AG08395 (cell line): ENCODE data around the gene OR2S2.

ENCODE experiments used
- DNase-seq: peaks from one replicate; pipeline ENCODE4 v3.0.0; 2012; ENCODE audit warnings: mixed read lengths, low spot score

Gene OR2S2

DNA sequence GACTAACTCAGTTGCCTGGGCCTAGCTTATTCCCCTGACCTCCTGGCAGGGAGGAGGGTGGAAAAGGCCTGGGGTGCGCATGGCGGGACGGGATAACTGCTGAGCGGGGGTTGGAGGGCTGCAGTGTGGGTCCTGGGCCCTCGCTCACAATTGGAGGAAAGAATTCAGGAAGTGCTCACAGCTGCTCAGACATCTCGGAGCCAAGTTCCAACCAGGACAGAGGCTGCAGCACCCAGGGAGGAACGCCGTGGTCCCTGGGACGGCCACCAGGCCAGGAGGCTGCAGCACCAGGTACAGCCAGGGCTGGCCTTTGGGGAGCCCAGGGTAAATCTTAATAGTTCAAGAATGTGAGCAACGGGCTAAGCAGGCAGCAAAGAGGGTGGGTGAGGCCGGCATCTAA, 48.7 kb downstream of the OR2S2 start, which contains the start of gene SPAAR:
Gene SPAAR, plus strand, starts transcription at position 217 of the 400 bp plus-strand sequence. CDS start 974 bp downstream, outside the sequence.
- no peak for DNase-seq

DNA sequence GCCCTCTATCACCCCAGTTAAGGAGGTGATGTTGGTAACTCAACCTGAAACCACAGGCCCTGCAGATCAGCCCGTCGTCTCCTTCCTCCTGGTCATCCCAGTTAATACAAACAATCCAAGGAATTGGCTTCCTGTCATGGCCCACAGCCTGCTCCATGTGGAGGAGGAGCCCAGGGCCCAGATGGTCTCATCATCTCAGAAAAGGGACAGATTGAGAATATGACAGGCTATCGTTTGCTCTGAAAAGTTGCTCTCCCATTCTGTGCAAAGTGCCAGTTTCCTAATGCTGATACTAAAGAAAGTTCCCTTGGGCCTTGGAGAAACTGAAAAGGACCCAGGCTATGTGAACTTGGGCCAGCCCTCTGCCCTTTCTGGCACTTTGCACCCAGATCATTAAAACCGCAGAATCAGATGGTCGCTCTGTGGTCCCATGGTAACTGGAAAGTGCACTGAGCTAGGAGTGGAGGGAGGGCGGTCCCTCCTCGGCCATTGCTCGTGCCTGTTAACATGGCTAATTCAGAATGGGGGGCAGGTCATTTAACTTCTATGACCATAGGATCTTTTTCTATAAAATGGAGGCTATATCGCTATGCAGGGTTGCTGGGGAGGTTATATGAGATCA, 49.3 kb downstream of the OR2S2 start:
- peak; percentile 27 for DNase-seq

DNA sequence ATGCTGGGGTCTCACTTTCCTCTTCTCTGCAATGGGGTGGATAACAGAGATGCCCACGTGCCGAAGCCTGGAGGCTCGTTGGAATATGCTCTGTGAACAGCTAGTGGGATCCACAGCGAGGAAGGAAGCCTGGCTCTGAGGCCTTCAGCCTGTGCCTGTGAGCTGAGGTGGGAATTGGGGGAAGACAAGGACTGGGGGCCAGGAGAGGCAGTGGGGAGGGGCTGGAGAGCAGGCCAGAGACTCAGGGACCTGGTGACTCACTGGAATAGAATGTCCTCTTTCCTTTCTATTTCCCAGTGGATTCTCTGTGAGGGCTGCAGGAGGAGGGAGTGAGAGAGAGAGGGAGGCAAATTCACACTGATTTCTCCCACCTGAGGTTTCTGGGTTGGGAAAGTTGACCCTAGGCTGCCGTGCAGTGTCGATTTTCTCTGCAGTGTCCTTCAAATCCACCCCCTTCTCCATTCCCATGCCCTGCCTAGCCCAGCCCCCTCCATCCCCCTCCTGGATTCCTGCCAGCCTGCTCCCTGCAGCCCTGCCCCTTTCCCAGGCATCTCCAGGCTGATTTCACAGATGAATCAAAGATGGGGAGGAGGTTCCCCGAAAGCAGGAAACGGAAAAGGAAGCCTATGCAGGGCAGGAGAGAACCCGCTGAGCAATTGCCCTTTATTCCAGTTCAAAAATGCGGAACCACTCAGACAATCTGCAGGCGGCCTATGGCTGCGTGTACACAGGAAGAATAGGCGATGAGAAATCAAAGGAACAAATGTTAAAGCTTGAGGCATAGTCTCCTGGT, 50.0 kb downstream of the OR2S2 start:
- DNase-seq: peak; percentile 84
